Fibroblast of skin of abdomen (primary cell): ENCODE results near the gene SPANXN1. TPM values are rescaled to one million over a fixed set of nuclear protein-coding genes. Genes with fewer than 3 reads are reported as not detected.
"Not testable (repeated sequence)": the region's sequence is repeated elsewhere in the genome, so short reads cannot be mapped to it uniquely, and the experiment has no call there.

Source experiments
- DNase-seq: peaks from one replicate; pipeline ENCODE4 v3.0.0-alpha.2; 2013
- polyA plus RNA-seq, 2 experiments: library from polyadenylated mRNA; unstranded; fragments of 120-200 nt; gene quantifications; one replicate each; pipeline ENCODE4 v1.2.1, GENCODE V29; 2013; ENCODE audit not compliant: insufficient read length in 2 of 2

The SPANXN1 gene, protein sequence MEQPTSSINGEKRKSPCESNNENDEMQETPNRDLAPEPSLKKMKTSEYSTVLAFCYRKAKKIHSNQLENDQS
- polyA plus RNA-seq (2013, experiment 1 of 2; ENCODE audit: insufficient read length) = not detected
- polyA plus RNA-seq (2013, experiment 2 of 2; ENCODE audit: insufficient read length) = not detected

DNA sequence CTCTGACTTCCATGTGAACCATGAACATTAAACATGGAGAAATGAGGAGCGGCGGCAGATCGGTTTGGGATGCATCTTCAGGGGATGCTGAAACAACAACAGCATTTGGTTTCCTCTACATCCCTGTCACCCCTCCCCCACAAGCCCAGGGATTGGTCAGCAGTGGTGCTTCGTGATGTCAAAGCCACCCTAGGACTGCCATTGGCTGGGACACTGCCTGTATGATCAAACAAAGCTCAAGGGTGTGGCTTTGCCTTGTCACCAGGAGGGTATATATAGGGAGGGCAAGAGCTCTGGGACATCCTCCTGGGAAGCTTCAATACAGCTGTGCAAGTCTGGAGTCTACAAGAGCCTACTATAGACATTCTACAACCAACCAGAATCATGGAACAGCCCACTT lies at the start of gene SPANXN1:
SPANXN1 (plus strand) TSS at position 301 of the 400 bp plus-strand sequence; CDS start at position 385, 84 bp downstream.
- not testable (repeated sequence) for DNase-seq

DNA sequence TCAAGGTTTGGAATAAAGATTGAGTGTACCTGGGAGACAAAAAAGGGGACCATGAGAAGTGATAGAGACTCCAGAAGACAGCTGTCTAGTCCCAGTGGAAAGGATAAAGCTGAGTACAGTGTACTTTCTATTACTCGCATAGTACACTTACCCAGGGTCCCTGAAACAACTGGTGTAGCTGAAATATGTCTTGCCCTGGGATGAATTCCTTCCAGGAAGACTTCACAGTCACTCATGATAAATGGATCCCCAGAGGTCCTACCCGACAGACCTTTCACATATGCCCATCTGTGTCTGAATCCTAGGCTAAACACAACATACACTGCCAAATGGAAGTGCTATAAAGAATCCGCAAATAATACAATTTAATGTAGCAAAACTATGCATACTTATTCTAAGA lies 48.2 kb upstream of the SPANXN1 start:
- DNase-seq = no peak

DNA sequence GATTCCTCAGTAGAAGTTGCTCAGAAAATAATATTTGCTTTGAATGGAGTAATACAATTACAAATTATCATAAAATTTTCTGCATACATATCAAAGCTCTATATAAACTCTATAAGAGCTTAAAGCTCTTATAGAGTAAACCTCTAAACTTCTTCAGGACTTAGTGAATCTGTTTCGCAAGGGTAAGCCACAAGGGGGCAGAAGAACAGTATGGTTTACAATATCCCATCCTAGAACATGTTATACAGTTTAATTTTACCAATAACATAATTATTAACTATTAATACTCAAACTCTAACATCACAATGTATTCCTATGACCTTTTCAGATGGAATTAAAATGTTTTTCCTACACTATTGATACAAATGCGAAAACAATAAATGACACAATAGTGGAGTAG lies 33.8 kb upstream of the SPANXN1 start:
- DNase-seq = no peak

- DNase-seq = no peak
Observed at GRCh38 chrX:145292218-145292617, 44.9 kb downstream of the SPANXN1 start.
